GM21737 (cell line): ENCODE measurements around the gene PWWP2B.

ENCODE experiments used
- ATAC-seq: cut with Tn5 transposase; IDR thresholded peaks from one replicate; pipeline ENCODE4 v1.9.1; 2021; ENCODE audit warnings: mild to moderate bottlenecking, moderate library complexity; ENCODE audit not compliant: unreplicated experiment

PWWP2B gene

DNA sequence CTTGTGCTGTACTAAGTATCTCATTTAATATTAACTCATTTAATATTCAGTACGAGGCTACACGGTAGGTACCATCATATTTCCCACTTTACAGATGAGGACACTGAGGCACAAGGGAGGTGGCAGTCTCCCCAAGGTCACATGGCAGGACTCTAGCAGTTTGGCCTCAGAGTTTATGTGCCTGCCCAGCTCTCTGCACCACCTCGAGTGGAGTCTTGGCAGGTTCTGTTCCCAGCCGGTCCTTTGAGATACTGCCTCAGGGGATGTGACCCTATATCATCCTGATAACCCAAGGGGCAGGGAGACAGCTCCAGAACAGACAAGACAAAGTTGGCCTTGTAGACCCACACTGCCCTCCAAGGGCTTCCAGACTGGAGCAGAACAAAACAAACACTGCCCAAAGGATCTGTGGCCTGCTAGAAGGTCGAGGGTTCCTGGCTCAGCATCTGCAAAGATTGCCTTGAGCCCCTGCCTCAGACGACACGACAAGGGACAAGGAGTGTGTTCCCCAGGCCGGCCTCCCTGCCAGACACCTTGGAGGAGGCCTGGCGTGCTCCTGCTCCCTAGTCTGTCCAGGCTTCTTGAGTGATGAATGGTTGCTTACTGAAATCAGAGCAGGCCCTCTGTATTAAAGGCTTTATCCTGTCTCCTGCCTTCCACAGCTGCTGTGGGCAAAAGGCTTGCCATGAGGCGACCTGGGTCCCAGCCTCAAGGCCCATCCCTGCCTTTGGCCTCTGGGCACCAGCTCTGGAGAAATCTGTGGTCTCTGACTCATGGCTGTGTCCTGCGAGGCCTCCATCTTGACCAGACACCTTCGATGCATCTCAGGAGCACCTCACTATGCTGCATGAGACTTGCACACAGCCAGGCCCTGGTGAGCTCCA is 3.9 kb upstream of the PWWP2B start:
- no peak for ATAC-seq

GRCh38 chr10:132393695-132394181 is 3.3 kb upstream of the PWWP2B start:
- no peak for ATAC-seq

DNA sequence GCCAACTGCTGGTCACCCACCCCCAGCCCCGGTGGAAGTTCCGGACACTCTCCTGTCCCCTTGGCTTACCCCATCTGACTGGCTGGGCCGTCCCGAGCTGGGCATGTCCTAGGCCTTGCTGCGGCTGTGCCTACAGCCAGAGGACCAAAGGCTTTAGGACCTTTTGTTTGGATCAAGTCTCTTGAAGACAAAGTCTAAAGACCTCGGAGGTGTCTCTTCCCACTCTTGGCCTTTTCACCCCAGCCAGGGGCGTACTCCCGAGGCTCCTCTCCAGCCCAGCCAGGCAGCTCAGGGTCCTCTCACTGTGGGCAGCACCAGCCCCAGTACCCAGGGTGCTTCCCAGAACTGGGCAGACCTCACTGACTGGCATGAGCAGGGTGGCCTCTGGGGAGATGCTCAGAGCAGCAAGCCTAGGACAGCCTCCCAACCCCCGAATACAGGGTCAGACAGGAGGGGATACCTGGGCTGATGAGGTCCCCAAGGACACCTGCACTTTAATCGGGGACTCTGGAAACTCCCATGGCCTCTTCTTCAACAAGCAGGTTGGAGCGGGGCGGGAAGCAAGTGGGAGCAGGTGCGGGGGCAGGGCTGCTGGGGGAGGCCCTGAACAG is 2.7 kb upstream of the PWWP2B start:
- ATAC-seq, result no peak

DNA sequence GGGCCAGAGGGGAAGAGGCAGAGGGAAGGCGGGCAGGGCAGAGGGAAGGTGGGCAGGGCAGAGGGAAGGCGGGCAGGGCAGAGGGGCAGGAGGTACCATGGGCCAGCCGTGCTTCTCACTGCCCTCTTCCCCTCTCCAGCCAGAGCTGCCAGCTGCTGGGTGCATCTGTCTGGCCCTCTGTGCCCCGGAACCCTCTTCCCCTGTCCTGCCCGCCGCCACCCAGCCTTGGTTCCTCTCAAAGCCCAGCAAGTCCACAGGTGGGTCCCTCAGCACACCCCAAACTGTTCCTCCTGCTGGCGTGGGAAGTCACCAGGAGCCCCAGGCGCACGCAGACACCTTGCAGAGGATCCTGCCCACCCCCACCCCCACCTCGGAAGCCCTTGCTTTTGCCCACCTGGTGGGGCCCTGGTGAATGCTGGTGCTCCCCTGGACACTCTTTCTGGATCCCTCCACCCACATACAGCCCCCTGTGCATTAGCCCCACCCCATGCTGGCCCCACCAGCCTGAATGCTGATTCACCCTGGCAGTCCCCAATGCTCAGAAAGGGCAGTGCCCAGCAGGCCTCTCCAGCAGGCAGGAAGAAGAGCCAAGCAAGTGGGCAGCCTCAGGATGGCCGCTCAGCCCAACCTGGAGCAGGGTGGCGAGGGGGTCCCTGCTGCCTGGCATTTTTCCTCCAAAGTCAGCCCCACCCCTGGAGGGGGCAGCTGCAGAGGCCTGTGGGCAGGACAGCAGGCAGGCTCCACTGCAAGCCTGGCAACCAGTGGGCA is 1.9 kb upstream of the PWWP2B start:
- no peak for ATAC-seq

- peak; percentile 9 for ATAC-seq
Observed at GRCh38 chr10:132395704-132396493, 1.1 kb upstream of the PWWP2B start.

DNA sequence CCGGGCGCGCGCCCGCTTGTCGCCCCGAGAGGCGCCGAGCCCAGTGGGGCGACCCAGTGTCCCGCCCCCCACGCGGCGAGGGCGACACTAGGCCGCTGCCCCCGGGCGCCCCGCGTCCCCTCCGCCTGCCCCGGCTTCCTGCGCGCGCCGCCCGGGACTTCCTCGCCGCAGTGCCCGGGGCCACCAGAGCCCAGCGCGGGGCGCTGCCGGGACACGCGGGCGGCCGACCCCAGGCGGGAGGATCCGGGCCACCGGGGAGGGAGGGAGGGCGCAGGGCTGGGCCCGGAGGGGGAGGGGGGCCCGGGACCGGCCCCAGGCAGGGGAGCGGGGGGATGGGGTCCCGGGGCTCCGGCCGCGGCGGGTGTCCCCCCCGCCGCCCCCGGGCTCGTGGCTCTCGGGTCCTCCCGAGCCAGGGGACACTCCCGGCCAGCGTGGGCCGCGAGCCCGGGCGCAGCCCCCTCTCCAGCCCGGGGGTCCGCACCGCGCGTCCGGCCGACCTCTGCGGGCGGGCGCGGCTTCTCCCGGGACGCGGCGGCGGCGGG is 435 bp upstream of the PWWP2B start:
- ATAC-seq, result peak; percentile 47

DNA sequence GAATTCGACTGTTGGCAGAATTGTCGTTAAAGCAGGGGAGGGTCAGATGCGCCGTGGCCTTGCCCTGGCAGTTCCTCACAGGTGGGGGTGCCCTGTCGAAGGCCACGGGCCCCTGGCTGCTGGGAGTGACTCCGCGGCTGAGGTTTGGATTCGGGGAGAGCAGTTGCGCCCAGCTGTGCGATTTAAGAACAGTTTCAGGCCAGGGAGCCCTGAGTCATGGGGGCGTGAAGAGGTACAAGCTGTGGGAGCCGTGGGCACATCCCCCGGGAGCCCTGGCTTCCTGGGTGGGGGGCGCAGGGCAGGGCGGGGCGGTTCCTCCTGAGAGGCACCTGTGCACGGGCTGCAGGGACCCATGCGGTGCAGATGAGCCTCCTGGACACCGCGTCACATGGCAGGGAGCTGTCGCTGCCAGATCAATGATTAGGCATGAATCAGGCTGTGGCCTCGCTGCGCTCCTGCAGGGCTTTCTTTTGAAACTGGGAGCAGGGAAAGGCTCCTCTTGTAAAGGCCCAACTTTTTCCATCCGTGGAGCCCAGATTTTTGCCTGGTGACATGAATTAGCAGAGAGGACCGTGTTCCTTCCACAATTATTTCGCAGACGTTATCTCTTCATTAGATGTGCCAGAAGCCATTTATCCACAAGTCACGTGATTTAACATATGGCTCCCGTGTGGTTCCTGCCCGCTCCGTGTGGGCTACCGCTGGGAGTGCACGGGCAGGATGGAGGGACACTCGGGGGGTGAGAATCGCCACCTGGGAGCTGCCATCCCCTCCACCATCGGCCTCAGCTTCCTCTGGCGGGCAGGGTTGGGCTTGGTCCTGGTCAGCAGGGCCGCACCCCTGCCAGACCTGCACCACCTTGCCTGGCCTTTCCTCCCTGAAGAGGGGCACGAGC is 918 bp downstream of the PWWP2B start:
- no peak for ATAC-seq

DNA sequence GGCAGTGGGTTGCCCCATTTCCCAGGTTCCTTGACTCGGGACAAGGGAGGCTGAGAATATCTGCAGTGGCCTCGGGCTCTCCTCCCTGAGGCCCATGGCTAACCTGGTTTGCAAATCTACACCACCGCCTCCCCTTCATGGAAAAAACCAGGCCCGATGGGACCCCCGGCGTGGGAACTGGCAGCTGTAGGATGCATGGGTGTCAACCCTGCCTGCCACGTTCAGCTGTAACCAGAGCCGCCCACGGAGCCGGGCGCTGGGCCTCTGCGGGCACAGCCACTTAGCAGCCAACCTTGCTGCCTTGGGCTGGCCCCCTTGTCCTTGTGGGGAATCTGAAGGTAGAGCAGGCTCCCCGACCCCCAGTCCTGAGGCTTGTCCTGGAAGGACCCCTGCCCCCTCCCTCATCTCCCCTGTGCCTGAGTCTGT is 1.6 kb downstream of the PWWP2B start:
- ATAC-seq, result no peak

GRCh38 chr10:132399117-132400035 is 2.4 kb downstream of the PWWP2B start:
- ATAC-seq, result no peak

DNA sequence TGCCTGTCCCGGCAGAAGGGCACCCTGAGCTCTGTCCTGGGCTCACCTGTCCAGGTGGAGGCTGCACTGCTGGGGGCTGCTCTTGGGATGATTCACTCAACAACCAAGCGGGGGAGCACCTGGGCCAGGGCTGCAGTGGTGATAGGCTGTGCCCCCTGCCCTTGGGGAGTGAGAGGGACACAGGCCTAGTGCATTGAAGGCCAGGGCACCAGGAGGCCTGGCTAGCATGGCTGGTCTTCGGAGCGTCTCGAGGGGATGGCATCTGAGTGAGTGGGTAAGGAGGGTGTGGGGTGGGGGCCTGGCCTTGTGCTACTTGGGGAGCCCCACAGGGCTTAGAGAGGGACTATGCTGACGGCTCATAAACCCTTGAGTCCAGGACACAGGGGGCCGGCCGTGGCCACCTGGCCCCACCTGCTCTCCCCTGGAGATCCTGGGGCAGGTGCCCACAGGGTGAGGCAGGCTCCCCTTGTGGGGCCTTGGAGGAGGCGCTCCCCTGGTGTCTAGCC is 3.1 kb downstream of the PWWP2B start:
- no peak for ATAC-seq

GRCh38 chr10:132400547-132401151 is 3.6 kb downstream of the PWWP2B start:
- ATAC-seq, result no peak

GRCh38 chr10:132401401-132402118 is 4.6 kb downstream of the PWWP2B start:
- no peak for ATAC-seq

DNA sequence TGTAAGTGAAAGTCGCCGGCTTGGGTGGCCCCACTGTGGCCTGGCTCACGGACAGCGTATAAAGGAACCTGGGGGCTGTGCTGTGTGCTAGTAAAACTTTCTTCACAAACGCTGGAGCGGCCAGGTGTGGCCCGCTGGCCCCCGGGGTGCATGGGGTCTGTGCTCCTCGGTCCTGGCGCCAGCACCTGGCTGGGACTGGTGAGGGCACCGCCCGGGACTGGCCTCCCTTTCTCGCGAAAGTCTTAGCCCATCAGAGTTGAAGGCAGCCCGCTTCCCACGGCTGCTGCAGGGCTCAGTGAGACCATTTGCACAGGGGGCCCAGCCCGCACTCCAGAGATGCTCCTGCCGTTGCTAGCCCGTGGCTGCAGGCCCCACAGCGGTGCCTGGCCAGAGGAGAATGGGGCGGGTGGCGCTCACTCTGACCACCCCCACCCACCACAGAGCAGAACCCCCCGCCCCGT is 5.8 kb downstream of the PWWP2B start:
- ATAC-seq, result no peak

DNA sequence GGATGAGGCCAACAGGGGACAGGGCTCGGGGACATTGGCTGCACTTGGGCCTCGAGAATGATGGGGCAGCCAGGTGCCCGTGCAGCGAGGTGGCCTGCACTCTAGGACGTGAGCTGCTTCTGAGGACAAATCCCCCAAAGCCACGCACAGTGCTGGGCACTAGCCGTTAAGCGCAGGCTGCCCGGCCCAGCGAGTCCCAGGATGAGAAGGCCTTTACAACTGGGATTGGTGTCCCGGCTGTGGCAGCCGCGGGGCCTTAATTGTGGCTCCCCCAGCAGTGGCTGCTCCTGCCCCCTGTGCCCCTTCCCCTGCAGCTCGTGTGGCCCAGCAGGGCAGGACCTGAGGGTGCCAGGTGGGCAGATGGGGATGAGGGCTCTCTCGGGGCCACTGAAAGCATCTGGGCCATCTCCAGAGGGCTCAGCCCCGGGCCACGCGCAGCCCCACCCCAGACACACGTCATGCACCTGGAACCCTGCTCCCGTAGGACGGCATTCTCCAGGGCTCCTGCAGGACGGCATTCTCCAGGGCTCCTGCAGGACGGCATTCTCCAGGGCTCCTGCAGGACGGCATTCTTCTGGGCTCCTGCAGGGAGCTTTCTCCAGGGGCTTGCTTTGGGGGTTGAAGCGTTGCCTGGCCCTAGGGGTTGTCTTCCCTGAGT is 6.6 kb downstream of the PWWP2B start:
- no peak for ATAC-seq

DNA sequence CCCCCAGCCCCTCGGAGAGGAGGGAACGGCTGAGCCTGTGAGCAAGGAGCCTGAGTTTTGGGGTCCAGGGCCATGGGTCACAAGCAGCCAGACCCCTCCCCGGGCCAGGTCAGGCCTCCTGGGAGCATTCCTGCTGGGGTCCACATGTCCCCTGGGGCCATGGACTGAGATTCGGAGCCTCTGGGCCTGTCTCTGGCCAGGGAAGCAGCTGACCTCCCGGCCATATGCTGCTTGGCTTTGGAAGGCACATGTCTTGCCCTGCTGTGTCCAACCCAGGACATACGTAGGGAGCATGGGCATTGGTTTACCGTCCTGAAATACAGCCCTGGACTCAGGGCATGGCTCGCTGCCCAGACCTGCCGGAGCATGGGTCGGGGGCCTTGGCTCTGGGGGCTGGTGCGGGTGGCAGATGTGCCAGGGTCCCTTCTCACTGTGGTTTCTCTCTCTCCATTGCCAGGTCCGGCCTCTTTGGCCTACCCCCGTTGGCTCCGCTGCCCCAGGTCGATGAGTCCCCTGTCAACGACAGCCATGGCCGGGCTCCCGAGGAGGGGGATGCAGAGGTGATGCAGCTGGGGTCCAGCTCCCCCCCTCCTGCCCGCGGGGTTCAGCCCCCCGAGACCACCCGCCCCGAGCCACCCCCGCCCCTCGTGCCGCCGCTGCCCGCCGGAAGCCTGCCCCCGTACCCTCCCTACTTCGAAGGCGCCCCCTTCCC is 7.3 kb downstream of the PWWP2B start:
- ATAC-seq, result no peak
